NCI-H1436 (cell line): ENCODE results near the gene SHH.
"Not testable (repeated sequence)": the region's sequence is repeated elsewhere in the genome, so short reads cannot be mapped to it uniquely, and the experiment has no call there.

Source experiments
- DNase-seq: peaks from one replicate; lab custom pipeline; 2025; lab: John Stamatoyannopoulos, UW

Gene SHH

GRCh38 chr7:155842496-155843265 lies 30.4 kb upstream of the SHH start:
- DNase-seq: no peak

GRCh38 chr7:155840909-155841308 lies 28.6 kb upstream of the SHH start:
- no peak for DNase-seq

- DNase-seq: no peak
Measured at GRCh38 chr7:155840262-155840885, 28.1 kb upstream of the SHH start.

- no peak for DNase-seq
Measured at GRCh38 chr7:155839461-155839860, 27.2 kb upstream of the SHH start.

- DNase-seq: not testable (repeated sequence)
Measured at GRCh38 chr7:155838312-155838711, 26.0 kb upstream of the SHH start.

GRCh38 chr7:155837126-155837479 lies 24.8 kb upstream of the SHH start:
- no peak for DNase-seq

- no peak for DNase-seq
Measured at GRCh38 chr7:155836216-155837125, 24.2 kb upstream of the SHH start.

- no peak for DNase-seq
Measured at GRCh38 chr7:155835446-155836215, 23.4 kb upstream of the SHH start.

GRCh38 chr7:155834486-155835048 lies 22.3 kb upstream of the SHH start:
- DNase-seq: no peak

- no peak for DNase-seq
Measured at GRCh38 chr7:155833651-155834050, 21.4 kb upstream of the SHH start.

GRCh38 chr7:155832581-155832981 lies 20.3 kb upstream of the SHH start:
- no peak for DNase-seq

GRCh38 chr7:155831807-155832524 lies 19.7 kb upstream of the SHH start:
- DNase-seq: no peak

GRCh38 chr7:155830961-155831806 lies 18.9 kb upstream of the SHH start:
- no peak for DNase-seq

- peak; percentile 13 for DNase-seq
Measured at GRCh38 chr7:155829796-155830470, 17.7 kb upstream of the SHH start.

- DNase-seq: no peak
Measured at GRCh38 chr7:155825336-155825735, 13.1 kb upstream of the SHH start.

- no peak for DNase-seq
Measured at GRCh38 chr7:155824227-155824886, 12.1 kb upstream of the SHH start.

GRCh38 chr7:155821851-155822250 lies 9.6 kb upstream of the SHH start:
- no peak for DNase-seq

GRCh38 chr7:155820788-155821187 lies 8.5 kb upstream of the SHH start:
- DNase-seq: no peak

- no peak for DNase-seq
Measured at GRCh38 chr7:155820246-155820645, 8.0 kb upstream of the SHH start.
